Measurements from ENCODE around the gene DENND1A. TPM values are rescaled to one million over a fixed set of nuclear protein-coding genes. Genes with fewer than 3 reads are reported as not detected.

The DENND1A gene
- total RNA-seq, 1 donor from 2014 or later = 25.2 TPM

DNA sequence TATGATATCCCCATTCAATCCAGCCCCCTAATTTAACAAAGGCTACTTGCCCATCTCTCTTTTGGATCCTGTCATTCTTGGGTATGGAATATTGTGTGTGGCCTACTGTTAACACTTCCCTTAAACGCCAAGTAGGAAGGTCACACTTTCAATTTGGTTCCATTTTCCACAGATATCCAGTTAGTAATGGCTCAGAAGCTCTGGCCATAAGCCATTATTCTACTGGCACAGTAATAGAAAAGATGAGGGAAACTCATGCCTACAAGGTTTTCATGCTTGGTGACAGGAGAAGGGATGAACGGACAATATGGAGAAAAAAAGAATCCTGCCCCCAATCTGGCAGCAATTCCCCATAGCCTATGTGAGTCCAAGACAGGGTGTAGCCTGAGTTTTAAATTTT is 346.3 kb downstream of the DENND1A start:
- H3K27me3 Mint-ChIP-seq = no peaks in the 10 kb centered on the region
- no peak overlapping the region for H3K27ac Mint-ChIP-seq
- CTCF ChIA-PET = no interaction called here
- POLR2A ChIA-PET = no interaction called here
- ATAC-seq (ENCODE audit: low read depth) (no peak), DNase-seq (no peak)
- H3K4me3 Mint-ChIP-seq = no peak overlapping the region
- H3K36me3 Mint-ChIP-seq (ENCODE audit: low read depth) = peaks cover 55% of the 10 kb centered on the region
- no peaks in the 10 kb centered on the region for H3K4me1 Mint-ChIP-seq
- H3K9me3 Mint-ChIP-seq = peaks cover 8% of the 10 kb centered on the region
- TF ChIP-seq, protein P1, sequence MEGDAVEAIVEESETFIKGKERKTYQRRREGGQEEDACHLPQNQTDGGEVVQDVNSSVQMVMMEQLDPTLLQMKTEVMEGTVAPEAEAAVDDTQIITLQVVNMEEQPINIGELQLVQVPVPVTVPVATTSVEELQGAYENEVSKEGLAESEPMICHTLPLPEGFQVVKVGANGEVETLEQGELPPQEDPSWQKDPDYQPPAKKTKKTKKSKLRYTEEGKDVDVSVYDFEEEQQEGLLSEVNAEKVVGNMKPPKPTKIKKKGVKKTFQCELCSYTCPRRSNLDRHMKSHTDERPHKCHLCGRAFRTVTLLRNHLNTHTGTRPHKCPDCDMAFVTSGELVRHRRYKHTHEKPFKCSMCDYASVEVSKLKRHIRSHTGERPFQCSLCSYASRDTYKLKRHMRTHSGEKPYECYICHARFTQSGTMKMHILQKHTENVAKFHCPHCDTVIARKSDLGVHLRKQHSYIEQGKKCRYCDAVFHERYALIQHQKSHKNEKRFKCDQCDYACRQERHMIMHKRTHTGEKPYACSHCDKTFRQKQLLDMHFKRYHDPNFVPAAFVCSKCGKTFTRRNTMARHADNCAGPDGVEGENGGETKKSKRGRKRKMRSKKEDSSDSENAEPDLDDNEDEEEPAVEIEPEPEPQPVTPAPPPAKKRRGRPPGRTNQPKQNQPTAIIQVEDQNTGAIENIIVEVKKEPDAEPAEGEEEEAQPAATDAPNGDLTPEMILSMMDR (IDR thresholded peaks at IDR 0.05) = no peak
- intact Hi-C loops (cut with micrococcal nuclease) = no loop called here

DNA sequence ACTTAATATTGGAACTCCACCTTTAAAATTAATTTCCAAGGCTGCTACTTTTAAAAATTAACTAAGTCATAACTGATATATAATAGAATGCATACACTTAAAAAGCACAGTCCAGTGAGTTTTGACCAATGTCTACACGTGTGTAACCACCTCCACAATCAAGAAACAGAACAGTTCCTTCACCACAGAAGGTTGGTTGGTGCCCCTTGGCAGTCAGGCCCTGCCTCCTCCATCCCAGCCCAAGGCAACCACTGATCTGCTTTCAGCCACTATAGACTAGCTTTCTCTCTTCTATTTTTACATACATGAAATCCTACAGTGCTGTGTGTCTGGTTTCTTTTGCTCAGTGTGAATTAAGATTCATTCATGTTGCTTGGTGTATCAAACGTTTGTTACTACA is 358.7 kb downstream of the DENND1A start:
- DNase-seq = no peak
- no peak for ATAC-seq (ENCODE audit: low read depth)
- intact Hi-C loops (cut with micrococcal nuclease) = no loop called here
- Mint-ChIP-seq H3K27me3 (no peaks in the 10 kb centered on the region), H3K9me3 (peaks cover 3% of the 10 kb centered on the region), H3K4me3 (no peak overlapping the region), H3K27ac (no peak overlapping the region), H3K4me1 (no peaks in the 10 kb centered on the region), H3K36me3 (ENCODE audit: low read depth) (peaks cover 22% of the 10 kb centered on the region)
- ChIA-PET CTCF (no interaction called here), POLR2A (no interaction called here)
- TF ChIP-seq, protein P1 (IDR thresholded peaks at IDR 0.05) = no peak

DNA sequence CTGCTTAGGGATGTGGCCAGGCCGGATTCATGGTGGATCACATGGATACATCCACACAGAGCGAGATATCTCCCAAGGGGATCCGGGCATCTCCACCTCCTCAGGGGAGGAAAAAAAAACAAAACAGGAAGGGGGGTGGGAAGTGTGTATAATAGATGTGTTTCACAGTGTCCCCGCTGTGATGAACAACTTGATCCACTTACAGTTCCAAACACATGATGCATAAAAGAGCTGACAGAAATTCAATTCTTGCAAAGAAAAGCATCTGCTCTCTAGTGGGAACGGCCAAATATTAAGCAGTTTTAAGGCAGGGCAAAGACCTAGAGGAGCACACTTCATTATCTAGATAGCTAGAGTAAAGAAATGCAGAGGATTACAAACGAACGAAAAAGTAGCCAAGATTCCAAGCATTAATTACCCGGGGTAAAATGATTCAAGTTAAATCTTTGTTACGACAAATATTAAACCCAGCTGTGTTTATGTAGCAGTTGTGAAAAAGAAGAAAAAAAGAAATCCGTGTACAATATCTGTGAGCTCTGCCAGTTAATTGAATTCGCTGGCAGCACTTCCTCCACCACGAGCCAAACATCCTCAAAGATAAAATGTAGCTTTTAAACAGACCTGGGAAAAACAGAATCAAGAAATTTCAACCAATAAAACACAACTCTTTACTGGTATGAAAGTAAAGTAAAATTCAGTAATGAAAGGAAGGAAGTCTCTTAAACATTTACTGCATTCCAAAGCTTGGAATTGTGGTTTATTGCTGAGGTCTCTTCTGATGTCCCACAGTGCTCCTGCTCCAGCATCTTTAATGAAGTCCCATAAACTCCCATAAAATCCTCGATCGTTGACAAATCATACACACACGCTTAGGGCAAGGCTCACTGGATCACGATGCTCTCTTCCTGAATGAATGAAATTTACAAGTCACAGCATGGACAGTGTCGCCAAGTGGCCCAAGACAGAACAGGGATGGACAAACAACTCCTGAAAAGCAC is 360.9 kb downstream of the DENND1A start:
- H3K27me3 Mint-ChIP-seq = no peaks in the 10 kb centered on the region
- ATAC-seq (ENCODE audit: low read depth) = no peak
- POLR2A ChIA-PET = no interaction called here
- H3K4me3 Mint-ChIP-seq = no peak overlapping the region
- intact Hi-C loops (cut with micrococcal nuclease) = no loop called here
- H3K36me3 Mint-ChIP-seq (ENCODE audit: low read depth) = peaks cover 10% of the 10 kb centered on the region
- H3K4me1 Mint-ChIP-seq = no peaks in the 10 kb centered on the region
- no peak overlapping the region for H3K27ac Mint-ChIP-seq
- H3K9me3 Mint-ChIP-seq = no peaks in the 10 kb centered on the region
- CTCF ChIA-PET = no interaction called here
- DNase-seq = no peak
- TF ChIP-seq, protein P1 (IDR thresholded peaks at IDR 0.05) = no peak

DNA sequence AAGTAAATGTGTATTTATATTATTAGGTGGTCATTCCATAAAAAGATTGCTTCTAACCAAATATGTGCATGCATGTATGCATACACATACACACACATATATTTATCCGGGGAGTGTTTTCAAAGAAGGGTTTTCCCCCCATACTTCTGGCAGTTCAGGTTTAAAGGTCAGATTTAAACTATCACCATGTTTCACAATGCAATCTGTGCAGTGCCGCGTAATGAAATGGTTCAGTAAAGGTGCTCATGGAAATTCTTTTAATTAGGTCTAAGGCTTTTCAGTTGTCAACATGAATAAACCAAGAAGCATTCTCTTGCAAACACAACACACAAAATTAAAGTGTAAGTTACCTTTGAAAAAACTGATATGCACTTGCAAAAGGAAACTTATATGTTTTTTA is 362.9 kb downstream of the DENND1A start:
- ATAC-seq (ENCODE audit: low read depth) = no peak
- H3K27me3 Mint-ChIP-seq = no peaks in the 10 kb centered on the region
- CTCF ChIA-PET = no interaction called here
- TF ChIP-seq, protein P1 (IDR thresholded peaks at IDR 0.05) = no peak
- POLR2A ChIA-PET = no interaction called here
- H3K9me3 Mint-ChIP-seq = no peaks in the 10 kb centered on the region
- H3K36me3 Mint-ChIP-seq (ENCODE audit: low read depth) = peaks cover 13% of the 10 kb centered on the region
- intact Hi-C loops (cut with micrococcal nuclease) = no loop called here
- H3K27ac Mint-ChIP-seq = no peak overlapping the region
- DNase-seq = no peak
- H3K4me1 Mint-ChIP-seq = peaks cover 10% of the 10 kb centered on the region
- no peak overlapping the region for H3K4me3 Mint-ChIP-seq

DNA sequence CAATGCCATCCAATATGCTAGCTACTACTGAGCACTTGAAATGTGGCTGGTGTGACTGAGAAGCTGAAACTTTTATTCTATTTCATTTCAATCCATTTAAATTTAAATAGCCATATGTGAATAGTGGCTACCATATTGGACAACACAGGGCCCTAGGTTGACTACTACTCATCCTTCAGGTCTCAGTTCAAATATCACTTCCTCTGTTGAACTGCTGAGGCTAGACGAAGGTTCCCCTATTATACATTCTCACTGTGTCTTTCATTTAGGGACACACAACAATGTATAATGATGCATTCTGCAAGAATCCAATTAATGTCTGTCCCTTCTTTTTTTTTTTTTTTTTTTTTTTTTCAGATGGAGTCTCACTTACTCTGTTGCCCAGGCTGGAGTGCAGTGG is 365.3 kb downstream of the DENND1A start:
- POLR2A ChIA-PET = no interaction called here
- Mint-ChIP-seq H3K4me1 (peaks cover 10% of the 10 kb centered on the region), H3K36me3 (ENCODE audit: low read depth) (peaks cover 20% of the 10 kb centered on the region), H3K27me3 (no peaks in the 10 kb centered on the region), H3K4me3 (no peak overlapping the region), H3K9me3 (no peaks in the 10 kb centered on the region), H3K27ac (no peak overlapping the region)
- ATAC-seq (ENCODE audit: low read depth) (no peak), DNase-seq (no peak)
- intact Hi-C loops (cut with micrococcal nuclease) = no loop called here
- CTCF ChIA-PET = no interaction called here
- TF ChIP-seq, protein P1 (IDR thresholded peaks at IDR 0.05) = no peak

Data from activated B cell treated with CpG ODN at 0.5 μM for 24 hours (primary cell).